SK-N-DZ (cell line): ENCODE data around the gene NCKAP5. TPM values are rescaled to one million over a fixed set of nuclear protein-coding genes. Genes with fewer than 3 reads are reported as not detected.

ENCODE experiments used
- DNase-seq: peaks from one replicate; pipeline ENCODE4 v3.0.0-alpha.2; 2015; ENCODE audit warnings: low spot score
- polyA plus RNA-seq, 2 experiments: library from polyadenylated mRNA; depleted of rRNA; stranded (reverse); fragments of >200 nt; gene quantifications; 2 replicates each; pipeline ENCODE4 v1.2.3, GENCODE V29; 2014

The NCKAP5 gene
- polyA plus RNA-seq (2014; cell fraction: cytosol; rRNA removed) = 0.38 and 0.71 TPM in 2 replicates
- polyA plus RNA-seq (2014; cell fraction: nucleus; rRNA removed) = 0.43 and 0.89 TPM in 2 replicates

DNA sequence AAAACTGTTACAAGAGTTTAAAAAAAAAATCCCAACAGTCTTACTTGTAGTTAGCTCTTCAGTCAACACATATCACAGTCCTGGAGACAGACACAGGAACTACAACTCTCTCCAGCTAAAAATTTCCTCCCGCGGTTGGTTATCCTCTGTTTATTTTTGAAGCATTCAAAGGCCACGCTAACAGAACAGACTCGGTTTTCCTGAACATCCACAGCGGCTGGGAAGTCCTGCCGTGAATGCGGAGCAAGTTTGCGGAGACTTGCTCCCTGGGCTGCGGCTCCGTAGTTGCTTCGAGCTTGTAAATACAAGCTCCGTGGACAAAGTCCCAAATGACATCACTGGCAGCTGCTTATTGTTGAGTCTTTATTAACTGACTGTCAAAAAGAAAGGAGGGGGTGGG lies at the start of gene NCKAP5:
Gene NCKAP5, minus strand, starts transcription at position 292 of the 400 bp plus-strand sequence. CDS start 50,937 bp downstream, outside the sequence.
- DNase-seq = peak; percentile 40

GRCh38 chr2:133609664-133610063 lies 41.4 kb upstream of the NCKAP5 start:
- no peak for DNase-seq

DNA sequence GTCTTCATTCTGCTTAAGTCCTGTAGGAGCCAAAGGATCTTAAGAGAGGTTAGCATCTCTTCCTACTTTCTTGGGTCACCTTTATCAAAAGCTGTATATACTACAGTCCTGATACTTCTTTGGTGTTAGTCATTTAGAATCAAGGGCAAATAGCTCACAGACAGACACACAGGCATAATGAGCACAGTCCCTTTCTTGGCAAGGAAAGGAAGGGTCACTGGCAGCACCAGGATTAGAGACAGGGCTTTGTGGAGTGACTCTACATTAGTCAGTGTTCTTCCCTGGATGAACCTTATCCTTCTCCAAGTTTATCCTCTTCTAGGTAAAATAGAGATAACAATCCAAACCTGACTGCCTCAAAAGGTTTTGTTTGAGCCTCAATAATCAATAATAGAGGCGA lies 40.0 kb upstream of the NCKAP5 start:
- DNase-seq = no peak

GRCh38 chr2:133607679-133608078 lies 39.4 kb upstream of the NCKAP5 start:
- DNase-seq = no peak

- DNase-seq = no peak
These were observed 38.4 kb upstream of the NCKAP5 start for GRCh38 chr2:133606616-133607015.

GRCh38 chr2:133605766-133606137 lies 37.5 kb upstream of the NCKAP5 start:
- no peak for DNase-seq

DNA sequence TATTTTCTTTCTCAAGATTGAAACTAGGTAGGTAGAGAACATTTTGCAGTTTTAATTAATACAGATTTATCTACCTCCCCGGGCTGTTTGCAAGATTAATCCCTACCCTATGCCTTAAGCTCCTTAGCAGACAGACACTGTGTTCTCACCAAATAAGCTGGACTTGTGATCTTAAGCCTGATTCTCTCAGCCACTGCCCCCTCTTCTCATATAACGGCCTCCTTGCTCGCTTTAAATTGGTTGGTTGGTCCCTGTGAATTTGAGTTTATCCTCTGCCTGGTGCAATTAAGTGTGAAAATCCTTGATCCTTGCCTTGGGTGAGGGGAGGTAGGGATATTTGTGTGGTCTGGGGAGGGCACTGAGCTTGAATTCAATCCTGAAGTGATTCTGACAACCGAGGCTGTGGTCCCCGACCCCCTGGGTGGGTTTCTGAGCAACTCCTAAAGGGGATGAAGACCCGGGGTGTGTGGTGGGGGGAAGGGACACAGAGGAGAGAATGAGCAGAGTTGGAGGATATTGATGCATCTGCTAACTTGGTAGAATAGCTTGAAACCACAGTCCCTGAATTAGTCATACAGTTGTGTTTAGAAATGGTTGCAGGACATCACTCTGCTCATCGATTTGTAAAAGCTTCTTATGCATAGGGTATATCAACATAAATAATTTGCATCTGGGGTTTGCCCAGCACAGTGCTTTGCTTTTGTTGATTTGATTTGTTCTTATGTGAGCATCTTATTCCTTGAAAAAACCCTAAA lies 36.9 kb upstream of the NCKAP5 start:
- DNase-seq = no peak

DNA sequence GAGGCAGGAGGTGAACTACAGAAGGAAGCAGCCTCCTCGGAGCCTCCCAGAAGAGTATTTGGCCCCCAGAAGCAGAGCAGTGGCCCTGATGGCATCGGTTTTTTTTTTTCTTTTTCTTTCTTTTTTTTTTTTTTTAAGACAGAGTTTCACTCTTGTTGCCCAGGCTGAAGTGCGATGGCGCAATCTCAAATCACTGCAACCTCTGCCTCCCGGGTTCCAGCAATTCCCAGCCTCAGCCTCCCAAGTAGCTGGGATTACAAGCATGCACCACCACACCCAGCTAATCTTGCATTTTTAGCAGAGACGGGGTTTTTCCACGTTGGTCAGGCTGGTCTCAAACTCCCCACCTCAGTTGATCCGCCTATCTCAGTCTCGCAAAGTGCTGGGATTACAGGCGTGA lies 34.8 kb upstream of the NCKAP5 start:
- DNase-seq = no peak

- no peak for DNase-seq
These were observed 34.3 kb upstream of the NCKAP5 start for GRCh38 chr2:133602538-133602937.

GRCh38 chr2:133600266-133600928 lies 32.1 kb upstream of the NCKAP5 start:
- no peak for DNase-seq

GRCh38 chr2:133599811-133600210 lies 31.5 kb upstream of the NCKAP5 start:
- DNase-seq = no peak

GRCh38 chr2:133599211-133599803 lies 31.0 kb upstream of the NCKAP5 start:
- DNase-seq = peak; percentile 26

- DNase-seq = no peak
These were observed 30.5 kb upstream of the NCKAP5 start for GRCh38 chr2:133598769-133599168.

- DNase-seq = no peak
These were observed 28.6 kb upstream of the NCKAP5 start for GRCh38 chr2:133596701-133597393.

- no peak for DNase-seq
These were observed 22.9 kb upstream of the NCKAP5 start for GRCh38 chr2:133591164-133591563.

GRCh38 chr2:133589456-133589855 lies 21.2 kb upstream of the NCKAP5 start:
- no peak for DNase-seq

DNA sequence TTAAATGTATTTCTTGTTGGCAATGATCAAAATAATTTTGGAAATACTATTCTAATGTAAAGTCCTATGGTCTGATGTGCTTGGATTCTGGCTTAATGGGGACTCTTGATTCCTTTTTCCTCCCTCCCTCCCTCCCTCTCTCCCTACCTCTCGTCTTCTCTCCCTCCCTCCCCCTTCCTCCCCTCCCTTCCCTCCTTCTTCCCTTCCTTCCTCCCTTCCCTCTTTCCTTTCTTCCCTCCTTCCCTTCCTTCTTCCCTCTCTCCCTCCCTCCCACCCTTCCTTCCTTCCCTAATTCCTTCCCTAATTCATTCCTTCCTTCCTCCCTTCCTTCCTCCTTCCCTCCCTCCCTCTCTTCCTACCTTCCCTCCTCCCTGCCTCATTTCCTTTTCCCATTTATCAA lies 19.9 kb upstream of the NCKAP5 start:
- DNase-seq = no peak

- DNase-seq = no peak
These were observed 18.7 kb upstream of the NCKAP5 start for GRCh38 chr2:133586978-133587377.

- no peak for DNase-seq
These were observed 12.9 kb upstream of the NCKAP5 start for GRCh38 chr2:133581010-133581760.

DNA sequence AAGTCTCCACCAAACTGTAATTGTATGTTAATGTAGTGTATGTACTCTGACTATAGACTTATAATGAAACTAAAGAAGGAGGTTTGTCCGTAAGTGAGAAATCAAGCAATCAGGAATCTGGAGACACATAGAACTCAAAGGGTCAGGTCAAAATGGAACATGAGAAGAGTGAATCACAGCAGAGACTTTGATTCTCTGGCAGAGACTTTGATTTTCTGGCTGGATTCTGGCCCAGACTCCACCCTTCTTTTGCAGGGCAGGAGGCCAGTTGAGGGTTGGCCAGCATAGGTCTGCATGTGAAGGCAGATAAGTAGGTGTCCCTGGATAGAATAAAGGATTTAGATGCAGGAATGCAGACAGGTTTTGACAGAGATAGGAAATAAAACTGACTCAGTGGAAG lies 11.0 kb upstream of the NCKAP5 start:
- no peak for DNase-seq

DNA sequence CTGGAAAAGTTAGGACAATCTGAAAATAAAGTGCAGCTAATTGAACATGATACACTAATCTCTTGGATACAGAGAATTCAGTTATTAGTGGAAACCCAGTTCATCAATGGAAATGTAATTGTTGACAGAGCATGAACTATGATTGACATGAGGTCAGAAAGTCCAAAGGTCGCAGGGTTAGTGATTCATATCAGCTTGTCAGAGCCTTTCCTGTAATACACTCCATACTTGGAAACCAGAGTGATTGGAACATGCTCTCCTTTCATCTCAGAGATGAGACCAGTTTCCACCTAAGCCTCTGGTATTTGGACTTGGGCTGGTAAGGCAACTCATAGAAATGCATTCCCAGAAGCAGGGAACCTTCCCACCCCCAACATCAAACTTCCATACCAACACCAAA lies 8.5 kb upstream of the NCKAP5 start:
- DNase-seq = no peak
